ENCODE results near the gene PTPRG. TPM values are rescaled to one million over a fixed set of nuclear protein-coding genes. Genes with fewer than 3 reads are reported as not detected.

The PTPRG gene
- total RNA-seq, 1 donor from 2014 or later, result 77.2 TPM

DNA sequence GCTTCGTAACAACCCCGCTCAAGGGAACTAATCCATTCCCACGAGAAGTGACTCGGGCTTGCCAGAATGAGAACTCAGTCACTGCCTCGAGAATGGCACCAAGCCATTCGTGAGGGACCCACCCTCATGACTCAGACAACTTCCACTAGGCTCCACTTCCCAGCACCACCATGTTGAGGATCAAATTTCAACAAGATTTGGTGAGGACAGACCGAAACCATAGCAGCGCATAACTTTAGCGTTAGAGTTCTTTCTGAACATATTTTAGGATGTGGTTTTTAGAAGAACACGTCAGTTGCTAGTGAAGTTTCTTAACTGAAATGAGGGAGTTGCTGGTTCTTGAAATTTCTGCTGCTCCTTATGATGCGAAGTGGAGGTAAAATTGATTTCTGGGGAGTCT, 13.5 kb downstream of the PTPRG start:
- H3K9me3 Mint-ChIP-seq, result peaks cover 12% of the 10 kb centered on the region
- H3K27me3 Mint-ChIP-seq, result no peaks in the 10 kb centered on the region
- no peak overlapping the region for H3K4me3 Mint-ChIP-seq
- peaks cover 24% of the 10 kb centered on the region for H3K36me3 Mint-ChIP-seq
- H3K27ac Mint-ChIP-seq, result no peak overlapping the region
- peaks cover 21% of the 10 kb centered on the region for H3K4me1 Mint-ChIP-seq (ENCODE audit: unreplicated experiment)
- DNase-seq (ENCODE audit: extremely low spot score, unreplicated experiment), result no peak
- TF ChIP-seq, protein P1, sequence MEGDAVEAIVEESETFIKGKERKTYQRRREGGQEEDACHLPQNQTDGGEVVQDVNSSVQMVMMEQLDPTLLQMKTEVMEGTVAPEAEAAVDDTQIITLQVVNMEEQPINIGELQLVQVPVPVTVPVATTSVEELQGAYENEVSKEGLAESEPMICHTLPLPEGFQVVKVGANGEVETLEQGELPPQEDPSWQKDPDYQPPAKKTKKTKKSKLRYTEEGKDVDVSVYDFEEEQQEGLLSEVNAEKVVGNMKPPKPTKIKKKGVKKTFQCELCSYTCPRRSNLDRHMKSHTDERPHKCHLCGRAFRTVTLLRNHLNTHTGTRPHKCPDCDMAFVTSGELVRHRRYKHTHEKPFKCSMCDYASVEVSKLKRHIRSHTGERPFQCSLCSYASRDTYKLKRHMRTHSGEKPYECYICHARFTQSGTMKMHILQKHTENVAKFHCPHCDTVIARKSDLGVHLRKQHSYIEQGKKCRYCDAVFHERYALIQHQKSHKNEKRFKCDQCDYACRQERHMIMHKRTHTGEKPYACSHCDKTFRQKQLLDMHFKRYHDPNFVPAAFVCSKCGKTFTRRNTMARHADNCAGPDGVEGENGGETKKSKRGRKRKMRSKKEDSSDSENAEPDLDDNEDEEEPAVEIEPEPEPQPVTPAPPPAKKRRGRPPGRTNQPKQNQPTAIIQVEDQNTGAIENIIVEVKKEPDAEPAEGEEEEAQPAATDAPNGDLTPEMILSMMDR (conservative IDR thresholded peaks at IDR 0.05), result no peak

DNA sequence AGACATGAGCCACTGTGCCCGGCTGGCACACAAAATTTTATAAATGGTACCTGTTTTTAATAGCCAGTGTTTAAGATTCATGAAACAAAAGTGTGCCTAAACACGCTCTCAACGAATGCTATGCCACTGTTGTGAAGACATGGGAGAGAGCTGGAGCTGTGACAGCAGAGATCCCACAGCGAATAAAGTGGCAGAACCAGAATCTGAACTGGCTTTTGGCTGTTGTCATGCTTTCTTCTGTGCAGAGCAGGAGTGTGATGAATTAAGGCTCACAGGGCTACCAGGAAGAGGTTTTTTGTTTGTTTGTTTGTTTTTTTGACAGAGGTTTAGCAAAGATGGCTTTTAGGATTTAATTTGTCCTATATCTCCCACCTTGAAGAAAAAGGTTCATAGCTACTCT, 14.5 kb downstream of the PTPRG start:
- Mint-ChIP-seq H3K36me3 (peaks cover 24% of the 10 kb centered on the region), H3K9me3 (peaks cover 12% of the 10 kb centered on the region), H3K27me3 (no peaks in the 10 kb centered on the region), H3K4me1 (ENCODE audit: unreplicated experiment) (peaks cover 25% of the 10 kb centered on the region), H3K4me3 (no peak overlapping the region), H3K27ac (peak overlapping the region; percentile 69)
- TF ChIP-seq, protein P1 (conservative IDR thresholded peaks at IDR 0.05), result no peak
- DNase-seq (ENCODE audit: extremely low spot score, unreplicated experiment), result no peak

DNA sequence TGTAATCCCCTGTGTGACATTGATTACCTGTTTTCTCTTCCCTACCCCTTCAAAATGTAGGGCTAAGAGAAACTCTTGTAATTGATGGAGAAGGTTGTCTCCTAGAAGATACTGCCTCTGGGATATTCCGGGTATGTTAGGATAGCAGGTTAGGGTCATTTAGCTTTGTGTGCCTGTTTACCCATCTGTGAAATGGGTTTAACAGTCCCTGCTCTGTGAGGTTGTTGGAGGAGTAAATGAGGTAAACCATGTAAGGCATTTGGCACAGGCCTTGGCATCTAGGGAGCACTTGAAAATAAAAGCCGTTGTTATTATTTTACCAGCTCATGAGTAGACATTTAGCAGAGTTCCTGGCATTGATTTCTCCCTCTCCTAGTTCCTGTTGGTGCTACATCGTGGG, 16.4 kb downstream of the PTPRG start:
- peaks cover 23% of the 10 kb centered on the region for H3K36me3 Mint-ChIP-seq
- peaks cover 12% of the 10 kb centered on the region for H3K9me3 Mint-ChIP-seq
- DNase-seq (ENCODE audit: extremely low spot score, unreplicated experiment), result no peak
- H3K4me1 Mint-ChIP-seq (ENCODE audit: unreplicated experiment), result peaks cover 31% of the 10 kb centered on the region
- TF ChIP-seq, protein P1 (conservative IDR thresholded peaks at IDR 0.05), result no peak
- no peak overlapping the region for H3K27ac Mint-ChIP-seq
- no peak overlapping the region for H3K4me3 Mint-ChIP-seq
- H3K27me3 Mint-ChIP-seq, result no peaks in the 10 kb centered on the region

DNA sequence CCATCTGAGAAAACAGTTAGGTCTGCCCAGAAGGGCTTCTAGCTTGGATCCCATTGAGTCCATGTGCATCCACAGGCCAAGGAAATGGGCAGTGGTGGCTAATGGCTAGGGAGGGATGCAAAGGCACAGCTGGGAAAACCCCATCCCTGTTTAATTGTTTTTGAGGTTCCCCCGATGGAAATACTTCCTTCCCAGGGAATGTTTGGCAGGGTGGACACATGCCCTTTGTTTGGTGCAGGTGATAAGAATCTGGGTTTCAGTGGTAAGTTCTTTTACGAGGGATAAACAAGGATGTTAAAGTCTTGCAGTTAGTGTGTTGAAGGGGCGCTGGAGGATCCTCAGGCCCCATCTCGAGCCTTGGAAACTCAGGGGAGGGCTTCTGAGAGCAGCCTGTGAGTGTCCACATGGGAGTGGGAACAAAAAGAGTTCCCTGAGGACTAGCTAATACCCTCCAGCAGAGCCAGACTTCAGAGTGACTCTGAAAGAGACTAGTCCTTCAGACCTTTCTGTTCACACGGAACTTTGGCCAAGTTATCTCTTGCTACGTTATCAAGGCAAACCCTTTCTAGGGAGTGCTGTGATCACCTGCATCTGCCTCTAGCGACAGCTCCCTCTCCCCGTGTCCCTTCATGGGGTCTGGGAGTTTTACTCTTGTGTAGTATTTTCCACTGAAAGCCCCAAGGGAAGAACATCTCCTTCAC, 17.4 kb downstream of the PTPRG start:
- Mint-ChIP-seq H3K4me1 (ENCODE audit: unreplicated experiment) (peaks cover 33% of the 10 kb centered on the region), H3K27me3 (no peaks in the 10 kb centered on the region), H3K9me3 (peaks cover 12% of the 10 kb centered on the region), H3K36me3 (peaks cover 13% of the 10 kb centered on the region), H3K4me3 (no peak overlapping the region), H3K27ac (no peak overlapping the region)
- no peak for DNase-seq (ENCODE audit: extremely low spot score, unreplicated experiment)
- TF ChIP-seq, protein P1 (conservative IDR thresholded peaks at IDR 0.05), result no peak

DNA sequence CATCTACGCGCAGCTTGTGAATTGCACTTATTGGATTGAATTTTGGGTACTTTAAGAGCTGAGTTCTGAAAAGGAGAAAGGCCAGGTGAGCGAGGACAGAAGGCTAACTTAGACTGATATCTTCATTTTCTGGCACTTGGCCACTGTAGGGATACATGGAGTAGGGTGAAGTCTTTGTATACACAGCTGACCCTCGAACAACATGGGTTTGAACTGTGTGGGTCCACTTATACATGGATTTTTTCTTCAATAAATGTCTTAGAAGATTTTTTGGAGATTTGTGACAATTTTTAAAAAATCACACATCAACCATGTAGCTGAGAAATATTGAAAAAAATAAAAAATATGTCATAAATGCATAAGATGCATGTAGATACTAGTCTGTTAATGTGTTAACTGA, 18.3 kb downstream of the PTPRG start:
- Mint-ChIP-seq H3K4me1 (ENCODE audit: unreplicated experiment) (peaks cover 40% of the 10 kb centered on the region), H3K27ac (no peak overlapping the region), H3K9me3 (peaks cover 4% of the 10 kb centered on the region), H3K27me3 (no peaks in the 10 kb centered on the region), H3K4me3 (no peak overlapping the region), H3K36me3 (peaks cover 10% of the 10 kb centered on the region)
- TF ChIP-seq, protein P1 (conservative IDR thresholded peaks at IDR 0.05), result no peak
- DNase-seq (ENCODE audit: extremely low spot score, unreplicated experiment), result no peak

Measured in type B pancreatic cell (in vitro differentiated cells).